Globus pallidus (tissue), 1 donor: ENCODE measurements around the gene CSF1R.
"Not testable (repeated sequence)": the region's sequence is repeated elsewhere in the genome, so short reads cannot be mapped to it uniquely, and the experiment has no call there.

Source experiments
- DNase-seq: peaks from one replicate; pipeline ENCODE4 v3.0.0-alpha.2; 2015; ENCODE audit warnings: low spot score

The CSF1R gene

DNA sequence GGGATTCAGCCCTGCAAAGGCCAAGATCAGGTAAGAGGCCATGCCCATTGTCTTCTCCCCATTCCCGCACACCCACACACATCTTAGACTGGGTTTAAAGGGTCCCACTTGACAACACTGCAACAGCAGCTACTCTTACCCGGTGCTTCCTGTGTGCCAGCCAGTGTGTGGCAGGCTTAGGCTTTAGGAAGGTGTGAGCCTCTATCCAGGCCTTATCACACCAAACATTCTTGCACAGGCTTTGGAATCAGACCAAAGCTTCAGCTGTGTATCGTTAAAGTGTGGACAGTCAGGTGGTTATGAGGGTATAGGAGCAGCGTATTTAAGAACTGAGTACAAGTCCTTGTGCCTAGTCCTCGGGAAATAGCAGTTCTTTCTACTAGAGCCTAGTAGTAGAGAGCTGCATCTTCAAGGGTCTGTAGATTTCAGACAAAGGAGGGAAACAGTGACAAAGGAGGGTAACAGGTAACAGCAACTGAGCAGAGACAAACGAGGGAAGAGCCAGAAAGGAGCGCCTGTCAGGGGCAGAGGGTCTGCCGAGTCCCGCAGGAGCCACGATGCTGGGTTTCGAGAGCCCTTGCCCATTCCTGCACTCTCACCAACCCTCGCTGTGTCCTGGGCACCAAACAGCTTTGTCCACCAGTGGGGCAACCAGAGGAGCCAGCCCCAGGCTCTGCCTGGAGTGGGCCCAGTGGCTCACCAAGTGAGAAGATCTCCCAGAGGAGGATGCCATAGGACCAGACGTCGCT lies 30.9 kb downstream of the CSF1R start:
- no peak for DNase-seq

- DNase-seq, result no peak
These were observed 31.8 kb downstream of the CSF1R start for GRCh38 chr5:150054569-150054968.

- DNase-seq, result no peak
These were observed 32.5 kb downstream of the CSF1R start for GRCh38 chr5:150053713-150054392.

DNA sequence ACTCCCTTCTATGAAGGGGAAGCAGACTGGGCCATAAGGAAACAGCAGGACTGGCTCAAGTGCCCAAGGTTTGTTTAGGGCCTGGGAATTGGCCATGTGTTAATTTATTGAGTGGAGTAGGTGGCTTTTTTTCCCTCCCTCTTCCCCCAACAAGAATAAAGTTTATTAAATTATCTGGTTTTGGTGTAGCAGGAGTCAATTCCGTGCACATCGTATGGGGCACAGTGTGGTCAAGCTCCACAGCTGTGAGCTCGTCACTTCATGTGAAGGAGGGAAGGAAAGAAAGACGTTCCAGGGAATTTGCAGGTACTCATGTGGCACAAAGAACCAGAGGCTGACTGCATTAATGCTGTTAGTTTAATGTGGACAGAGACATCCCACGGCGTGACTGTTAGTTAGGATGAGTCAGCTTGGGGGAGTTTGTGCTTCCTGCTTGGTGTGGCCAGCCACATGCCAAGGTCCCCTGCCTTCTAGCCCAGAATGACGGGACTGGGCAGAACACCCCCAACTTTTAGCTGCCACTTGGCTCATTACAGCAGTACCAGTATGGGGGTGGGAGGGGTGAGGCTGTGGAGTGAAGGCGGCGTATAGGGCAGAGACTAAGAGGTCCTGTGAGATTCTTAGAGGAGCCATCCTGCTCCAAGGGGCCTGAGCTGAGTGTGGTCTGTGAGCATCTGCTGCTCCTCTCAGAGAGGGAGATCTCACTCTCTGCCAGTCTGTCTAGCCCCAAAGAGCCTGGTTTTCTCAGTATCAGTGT lies 33.2 kb downstream of the CSF1R start:
- DNase-seq, result no peak

- DNase-seq, result no peak
These were observed 34.0 kb downstream of the CSF1R start for GRCh38 chr5:150052226-150052955.

GRCh38 chr5:150051657-150052195 lies 34.6 kb downstream of the CSF1R start:
- no peak for DNase-seq

- not testable (repeated sequence) for DNase-seq
These were observed 36.1 kb downstream of the CSF1R start for GRCh38 chr5:150050172-150050811.

DNA sequence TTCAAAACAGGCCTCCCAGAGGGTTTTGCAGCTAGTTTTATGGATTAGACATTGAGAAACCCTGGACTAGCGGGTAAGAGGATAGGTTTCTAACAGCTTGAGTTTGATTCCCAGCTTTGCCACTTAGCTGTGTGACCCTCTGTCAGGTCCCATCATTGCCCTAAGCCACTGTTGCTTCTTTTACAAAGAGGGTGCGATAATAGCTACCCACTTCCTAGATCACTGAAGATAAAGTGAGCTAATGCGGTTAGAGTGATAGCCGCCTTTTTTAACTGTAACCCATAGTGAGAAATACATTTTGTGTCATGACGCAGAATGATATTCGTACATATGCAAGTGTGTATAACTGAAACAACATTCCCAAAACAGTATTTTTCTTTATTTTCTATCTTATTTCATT lies 40.3 kb downstream of the CSF1R start:
- DNase-seq, result no peak

- no peak for DNase-seq
These were observed 40.8 kb downstream of the CSF1R start for GRCh38 chr5:150045549-150045948.

DNA sequence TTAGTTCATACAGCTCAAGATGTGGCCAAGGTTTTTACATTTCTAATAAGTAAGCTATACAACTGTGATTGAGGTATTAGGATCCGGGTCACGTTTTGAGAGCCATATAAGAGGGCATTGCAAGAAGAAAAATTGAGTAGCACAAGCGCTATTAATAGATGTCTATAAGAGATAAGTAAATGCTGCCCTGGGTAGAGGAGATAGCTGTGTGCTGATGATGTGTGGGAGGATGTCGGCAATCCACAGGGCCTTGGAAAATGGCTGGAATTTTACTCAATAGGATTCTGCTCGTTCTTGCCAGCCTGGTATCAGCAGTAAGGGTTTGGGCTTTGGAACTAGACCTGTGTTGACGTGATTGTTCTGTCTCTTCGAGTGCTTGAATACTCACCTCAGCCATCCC lies 41.6 kb downstream of the CSF1R start:
- DNase-seq, result no peak

DNA sequence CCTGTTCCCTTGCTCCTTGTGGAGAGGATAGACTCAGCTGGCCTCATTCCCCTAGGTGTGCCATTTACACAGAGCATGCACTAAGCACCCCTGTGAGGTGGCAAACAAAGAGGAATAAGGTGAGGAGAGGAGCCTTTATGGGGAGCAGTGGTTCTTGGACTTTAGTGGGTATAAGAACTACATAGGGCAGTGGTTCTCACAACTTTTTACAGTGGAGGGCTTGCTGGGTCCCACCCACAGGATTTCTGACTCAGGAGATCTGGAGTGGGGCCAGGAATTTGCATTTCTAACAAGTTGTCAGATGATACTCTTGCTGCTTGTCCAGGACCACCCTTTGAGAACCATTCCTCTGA lies 42.0 kb downstream of the CSF1R start:
- DNase-seq, result no peak

GRCh38 chr5:150043657-150044328 lies 42.6 kb downstream of the CSF1R start:
- no peak for DNase-seq

GRCh38 chr5:150042459-150042858 lies 43.9 kb downstream of the CSF1R start:
- no peak for DNase-seq

GRCh38 chr5:150038547-150038946 lies 47.8 kb downstream of the CSF1R start:
- DNase-seq, result no peak

- no peak for DNase-seq
These were observed 49.8 kb downstream of the CSF1R start for GRCh38 chr5:150036513-150036912.

GRCh38 chr5:150035139-150035895 lies 51.0 kb downstream of the CSF1R start:
- DNase-seq, result no peak

DNA sequence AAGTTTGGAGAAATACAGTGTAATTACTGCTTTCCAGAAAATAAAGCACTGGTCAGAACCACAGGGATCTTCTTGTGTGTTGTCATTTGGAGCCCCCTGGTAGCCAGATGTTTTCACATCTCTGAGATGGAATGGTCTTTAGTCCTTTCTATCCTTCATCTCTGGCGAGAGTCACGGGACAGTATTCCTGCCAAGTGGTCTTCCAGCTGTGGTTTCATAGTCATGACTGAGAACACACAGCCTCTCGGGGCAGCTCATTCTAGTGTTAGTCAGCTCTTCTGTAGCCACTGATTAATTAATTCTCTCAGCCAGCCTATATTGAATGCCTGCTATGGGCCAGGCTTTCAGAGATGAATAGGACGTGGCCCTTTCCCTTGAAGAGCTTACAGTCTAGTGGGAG lies 51.7 kb downstream of the CSF1R start:
- DNase-seq, result no peak

DNA sequence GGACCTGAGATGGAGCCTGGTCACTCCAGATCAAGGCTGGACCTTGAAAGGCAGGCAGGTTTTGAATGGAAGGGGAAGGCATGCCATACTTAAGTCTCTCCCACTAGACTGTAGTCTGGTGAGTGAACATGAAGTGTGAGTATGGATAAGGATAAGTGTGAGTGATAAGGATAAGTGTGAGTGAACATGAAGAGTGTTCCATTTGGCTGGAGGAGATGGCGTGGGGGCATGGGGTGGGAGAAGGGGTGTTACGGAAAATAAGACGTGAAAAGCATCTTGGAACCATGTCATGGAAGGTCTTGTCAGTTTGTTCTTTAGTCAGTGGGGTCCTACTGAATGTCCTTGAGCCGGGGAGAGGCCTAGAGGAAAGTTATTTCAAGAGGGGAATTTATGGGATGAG lies 53.0 kb downstream of the CSF1R start:
- no peak for DNase-seq

DNA sequence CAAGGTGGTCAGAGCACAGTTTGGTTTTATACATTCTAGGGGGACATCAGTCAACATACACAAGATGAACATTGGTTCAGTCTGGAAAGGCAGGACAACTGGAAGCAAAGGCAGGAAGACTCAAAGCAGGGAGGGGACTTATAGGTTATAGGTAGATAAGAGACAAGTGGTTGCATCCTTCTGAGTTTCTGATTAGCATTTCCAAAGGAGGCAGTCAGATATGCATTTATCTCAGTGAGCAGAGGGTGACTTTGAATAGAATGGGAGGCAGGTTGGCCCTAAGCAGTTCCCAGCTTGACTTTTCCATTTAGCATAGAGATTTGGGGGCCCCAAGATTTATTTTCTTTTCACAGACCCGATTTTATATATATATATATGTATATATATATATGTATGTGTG lies 58.3 kb downstream of the CSF1R start:
- not testable (repeated sequence) for DNase-seq

GRCh38 chr5:150026682-150027172 lies 59.6 kb downstream of the CSF1R start:
- DNase-seq, result no peak
